IMR-90 (cell line): ENCODE results near the gene NOTCH2. TPM values are rescaled to one million over a fixed set of nuclear protein-coding genes. Genes with fewer than 3 reads are reported as not detected.

ENCODE experiments used
- ATAC-seq: fragments of 200-7000 bp; cut with Tn5 transposase; 2 replicates; pipeline ENCODE4 v1.9.1; 2020; ENCODE audit warnings: low read depth, mild to moderate bottlenecking, moderate library complexity
- BruUV-seq: library from RNA; stranded (reverse); fragments of 400-500 nt; replicated peaks from 2 replicates; lab custom pipeline; 2021; lab: Mats Ljungman, UMichigan
- CTCF ChIA-PET: fragments of 300-600 bp; formaldehyde crosslinking; extraction: SDS; loops from one replicate; lab custom pipeline; 2021; ENCODE audit warnings: antibody characterized with exemption; lab: Yijun Ruan, JAX
- POLR2A ChIA-PET: fragments of 300-600 bp; sonication (Branson Sonifier 250); formaldehyde crosslinking; loops from one replicate; lab custom pipeline; 2022; ENCODE audit warnings: antibody characterized with exemption; ENCODE audit not compliant: unreplicated experiment; lab: Charles Lee
- DNase-seq: peaks from one replicate; pipeline ENCODE4 v3.0.0; 2013
- H2AFZ ChIP-seq: replicated peaks from 2 replicates; pipeline ENCODE3; 2013; ENCODE audit warnings: low read length, mild to moderate bottlenecking; ENCODE audit not compliant: poor library complexity
- H2AK5ac ChIP-seq: 2 replicates; pipeline ENCODE4 v1.6.1; 2013; ENCODE audit warnings: low read depth, low read length, inconsistent platforms
- H2AK9ac ChIP-seq: replicated peaks from 2 replicates; pipeline ENCODE3; 2013; ENCODE audit warnings: mild to moderate bottlenecking, low read depth, low read length, moderate library complexity; ENCODE audit not compliant: poor library complexity
- H2BK120ac ChIP-seq: 2 replicates; pipeline ENCODE4 v1.6.1; 2013; ENCODE audit warnings: low read depth, low read length, inconsistent platforms
- H2BK15ac ChIP-seq: 3 replicates; pipeline ENCODE4 v1.6.1; 2013; ENCODE audit warnings: low read depth, low read length, inconsistent platforms
- H2BK20ac ChIP-seq: 2 replicates; pipeline ENCODE4 v1.6.1; 2013; ENCODE audit warnings: low read depth, mild to moderate bottlenecking, inconsistent platforms, low read length, moderate library complexity
- H2BK5ac ChIP-seq: 2 replicates; pipeline ENCODE4 v1.6.1; 2013; ENCODE audit warnings: mild to moderate bottlenecking, low read depth, low read length, inconsistent platforms; ENCODE audit not compliant: poor library complexity, severe bottlenecking
- H3K14ac ChIP-seq: replicated peaks from 2 replicates; pipeline ENCODE4 v1.6.1; 2013; ENCODE audit warnings: low read depth, low read length, inconsistent platforms
- H3K18ac ChIP-seq: 2 replicates; pipeline ENCODE4 v1.6.1; 2013; ENCODE audit warnings: low read depth, low read length, control low read depth
- H3K23ac ChIP-seq: 2 replicates; pipeline ENCODE4 v1.6.1; 2013; ENCODE audit warnings: low read depth, low read length, inconsistent platforms
- H3K27ac ChIP-seq: 2 replicates; pipeline ENCODE4 v1.5.1; 2013; ENCODE audit warnings: mild to moderate bottlenecking, control low read depth, low read length; ENCODE audit not compliant: insufficient read depth
- H3K27me3 ChIP-seq: 2 replicates; pipeline ENCODE4 v1.6.1; 2013; ENCODE audit warnings: low read length; ENCODE audit not compliant: control insufficient read depth, insufficient read depth
- H3K36me3 ChIP-seq: 2 replicates; pipeline ENCODE4 v1.6.1; 2013; ENCODE audit warnings: low read length, mixed read lengths; ENCODE audit not compliant: control insufficient read depth, insufficient read depth
- H3K4ac ChIP-seq: 2 replicates; pipeline ENCODE4 v1.6.1; 2013; ENCODE audit warnings: low read depth, low read length, inconsistent platforms
- H3K4me1 ChIP-seq: 2 replicates; pipeline ENCODE4 v1.6.1; 2013; ENCODE audit warnings: low read length, mixed read lengths; ENCODE audit not compliant: control insufficient read depth, insufficient read depth
- H3K4me2 ChIP-seq: 2 replicates; pipeline ENCODE4 v1.6.1; 2013; ENCODE audit warnings: low read depth, mild to moderate bottlenecking, control low read depth, low read length, moderate library complexity
- H3K4me3 ChIP-seq: 2 replicates; pipeline ENCODE4 v1.5.1; 2013; ENCODE audit warnings: low read depth, mild to moderate bottlenecking, control low read depth, low read length, moderate library complexity; ENCODE audit not compliant: insufficient read depth
- H3K56ac ChIP-seq: 2 replicates; pipeline ENCODE4 v1.6.1; 2013; ENCODE audit warnings: low read length, inconsistent platforms; ENCODE audit not compliant: insufficient read depth; ENCODE audit errors: extremely low read depth
- H3K79me1 ChIP-seq, 2 experiments: 2 replicates each; pipeline ENCODE4 v1.6.1; 2013; ENCODE audit warnings: low read length in 2 of 2, inconsistent platforms in 1 of 2, low read depth in 1 of 2
- H3K9ac ChIP-seq: 2 replicates; pipeline ENCODE4 v1.6.1; 2013; ENCODE audit warnings: low read depth, low read length, control low read depth
- H3K9me1 ChIP-seq: 2 replicates; pipeline ENCODE4 v1.6.1; 2013; ENCODE audit warnings: low read length, inconsistent platforms; ENCODE audit not compliant: insufficient read depth
- H3K9me3 ChIP-seq: 2 replicates; pipeline ENCODE4 v1.6.1; 2013; ENCODE audit warnings: low read length; ENCODE audit not compliant: control insufficient read depth, insufficient read depth
- H4K20me1 ChIP-seq: 2 replicates; pipeline ENCODE4 v1.6.1; 2013; ENCODE audit warnings: low read length, inconsistent platforms; ENCODE audit not compliant: insufficient read depth
- H4K5ac ChIP-seq: 2 replicates; pipeline ENCODE4 v1.6.1; 2013; ENCODE audit warnings: mild to moderate bottlenecking, low read depth, low read length, control low read depth
- H4K8ac ChIP-seq, 2 experiments: 2 replicates each; pipeline ENCODE4 v1.6.1; 2013; ENCODE audit warnings: low read depth in 2 of 2, low read length in 2 of 2, control low read depth in 1 of 2, inconsistent platforms in 1 of 2
- H4K91ac ChIP-seq: 2 replicates; pipeline ENCODE4 v1.6.1; 2013; ENCODE audit warnings: low read depth, low read length, inconsistent platforms; ENCODE audit not compliant: insufficient read depth
- BHLHE40 ChIP-seq: fragments of 150-350 bp; IDR thresholded peaks from 2 replicates; pipeline ENCODE4 v1.6.1; 2016; ENCODE audit warnings: mild to moderate bottlenecking, low read depth, low read length
- FOS ChIP-seq: fragments of 150-350 bp; IDR thresholded peaks from 2 replicates; pipeline ENCODE4 v1.6.1; 2016; ENCODE audit warnings: low read depth, low read length
- MXI1 ChIP-seq: IDR thresholded peaks from 2 replicates; pipeline ENCODE4 v1.6.1; 2012; ENCODE audit warnings: low read depth, mild to moderate bottlenecking, low read length, moderate library complexity, borderline replicate concordance
- WGBS, 2 experiments: methylation state at CpG; one replicate each; pipeline versions ENCODE4 v1.1.5 to v1.1.7; 2013; ENCODE audit warnings: missing lambda C conversion rate in 2 of 2; ENCODE audit not compliant: insufficient read length in 1 of 2; ENCODE audit errors: extremely low coverage in 2 of 2; 5-methylcytosine and 5-hydroxymethylcytosine counted together
- dilution Hi-C: fragments of 300-500 bp; cut with HindIII; formaldehyde crosslinking; loops from one replicate; pipeline ENCODE4 v1.14.3; 2018; ENCODE audit warnings: low sequenced_read_pairs; ENCODE audit not compliant: unreplicated experiment
- in situ Hi-C: fragments of 300-500 bp; cut with MboI; formaldehyde crosslinking; loops from 3 replicates; pipeline ENCODE4 v1.14.3; 2019; ENCODE audit warnings: low sequenced_read_pairs, inconsistent platforms, mixed read lengths
- intact Hi-C: fragments of 100-400 bp; cut with micrococcal nuclease; formaldehyde crosslinking; loops from 2 replicates; pipeline ENCODE4 v1.10.0; 2022
- polyA plus RNA-seq, 3 experiments: library from polyadenylated mRNA; depleted of rRNA; stranded (reverse); fragments of >200 nt; gene quantifications; 2 replicates each; pipeline ENCODE4 v1.2.3, GENCODE V29; 2012; ENCODE audit warnings: low replicate concordance in 1 of 3
- total RNA-seq: library from RNA; depleted of rRNA; stranded (reverse); fragments of >200 nt; gene quantifications from 2 replicates; pipeline ENCODE4 v1.2.3, GENCODE V29; 2012
- TF ChIP-seq, protein P1 (sequence below): fragments of 150-350 bp; IDR thresholded peaks from 2 replicates; pipeline ENCODE4 v1.6.1; 2016; ENCODE audit warnings: low read depth, mild to moderate bottlenecking, low read length, moderate library complexity, borderline replicate concordance
- TF ChIP-seq, protein P2 (sequence below): fragments of 150-350 bp; IDR thresholded peaks from 2 replicates; pipeline ENCODE4 v1.6.1; 2017; ENCODE audit warnings: mild to moderate bottlenecking, antibody characterized with exemption, low read length, low read depth

The NOTCH2 gene
- total and polyA plus RNA-seq, 2 of the 4 experiments (the other 2 are of a cell fraction) = 40.4 to 131 TPM

DNA sequence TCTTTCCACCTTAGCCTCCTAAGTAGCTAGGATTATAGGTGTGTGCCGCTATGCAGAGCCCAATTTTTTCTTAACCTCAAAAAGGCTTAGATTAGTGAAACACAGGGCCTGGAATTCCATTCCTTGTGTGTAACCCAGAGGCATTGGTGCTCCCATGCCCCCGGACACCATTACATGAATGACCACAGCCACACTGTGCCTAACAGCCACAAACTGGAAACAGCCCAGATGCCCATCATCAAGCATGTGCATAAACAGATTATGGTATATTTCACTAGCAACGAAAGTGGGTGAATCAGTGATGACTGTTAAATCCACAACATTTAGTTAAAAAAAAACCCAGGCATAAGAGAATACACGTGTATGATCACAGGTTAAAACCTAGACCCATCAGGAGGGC lies 197.6 kb downstream of the NOTCH2 start:
- peak overlapping the region; percentile 6; the same call in 1 of the 2 replicates for H2BK120ac ChIP-seq
- peaks cover 3% of the 10 kb centered on the region; the same call in 1 of the 2 replicates for H3K9me1 ChIP-seq
- no peaks in the 10 kb centered on the region for H3K27me3 ChIP-seq
- H4K20me1 ChIP-seq = no peaks in the 10 kb centered on the region
- H2BK20ac ChIP-seq = no peak overlapping the region
- no peak overlapping the region for H2AK5ac ChIP-seq
- peaks cover 9% of the 10 kb centered on the region; the same call in 1 of the 2 replicates for H3K4me1 ChIP-seq
- no peak overlapping the region for H4K91ac ChIP-seq
- in situ Hi-C loops = no loop called here
- H3K14ac ChIP-seq = no peak overlapping the region
- H3K56ac ChIP-seq = no peak overlapping the region
- H4K8ac ChIP-seq = no peak overlapping the region; a peak in 1 of 4 replicates
- intact Hi-C loops = loop anchor here (2.0 to 10.0 kb wide), 4 partner anchors 63 to 273 kb away; no protein-coding TSS in a partner anchor
- H3K9me3 ChIP-seq = no peaks in the 10 kb centered on the region
- BruUV-seq = no TSS peak
- no peak overlapping the region for H3K27ac ChIP-seq
- dilution Hi-C loops = no loop called here
- 0 out of 3 replicates have a peak overlapping the region, but pooled peaks have one; percentile 48 for H2BK15ac ChIP-seq
- TF ChIP-seq, protein P1, sequence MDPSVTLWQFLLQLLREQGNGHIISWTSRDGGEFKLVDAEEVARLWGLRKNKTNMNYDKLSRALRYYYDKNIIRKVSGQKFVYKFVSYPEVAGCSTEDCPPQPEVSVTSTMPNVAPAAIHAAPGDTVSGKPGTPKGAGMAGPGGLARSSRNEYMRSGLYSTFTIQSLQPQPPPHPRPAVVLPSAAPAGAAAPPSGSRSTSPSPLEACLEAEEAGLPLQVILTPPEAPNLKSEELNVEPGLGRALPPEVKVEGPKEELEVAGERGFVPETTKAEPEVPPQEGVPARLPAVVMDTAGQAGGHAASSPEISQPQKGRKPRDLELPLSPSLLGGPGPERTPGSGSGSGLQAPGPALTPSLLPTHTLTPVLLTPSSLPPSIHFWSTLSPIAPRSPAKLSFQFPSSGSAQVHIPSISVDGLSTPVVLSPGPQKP = no peak
- TF ChIP-seq MXI1 = no peak
- TF ChIP-seq BHLHE40 = 0 out of 2 replicates have a peak, but pooled peaks have one; percentile 24
- TF ChIP-seq, protein P2, sequence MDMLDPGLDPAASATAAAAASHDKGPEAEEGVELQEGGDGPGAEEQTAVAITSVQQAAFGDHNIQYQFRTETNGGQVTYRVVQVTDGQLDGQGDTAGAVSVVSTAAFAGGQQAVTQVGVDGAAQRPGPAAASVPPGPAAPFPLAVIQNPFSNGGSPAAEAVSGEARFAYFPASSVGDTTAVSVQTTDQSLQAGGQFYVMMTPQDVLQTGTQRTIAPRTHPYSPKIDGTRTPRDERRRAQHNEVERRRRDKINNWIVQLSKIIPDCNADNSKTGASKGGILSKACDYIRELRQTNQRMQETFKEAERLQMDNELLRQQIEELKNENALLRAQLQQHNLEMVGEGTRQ = no peak
- TF ChIP-seq FOS = no peak
- H3K79me1 ChIP-seq = no peaks in the 10 kb centered on the region
- DNase-seq = peak; percentile 63
- CTCF ChIA-PET = interaction anchor here (1.0 kb wide), 1 partner anchor 63 kb away, joined by 3 read pairs; no protein-coding TSS in a partner anchor
- WGBS, 2 experiments = no CpG with 5 or more reads among the region's 4 CpGs
- H3K4me3 ChIP-seq = no peak overlapping the region
- H3K9ac ChIP-seq = no peak overlapping the region
- POLR2A ChIA-PET = interaction anchor here (0.7 kb wide), 1 partner anchor 304 kb away, joined by 7 read pairs; the partner anchor contains the start of gene SEC22B
- H3K4ac ChIP-seq = 0 out of 2 replicates have a peak overlapping the region, but pooled peaks have one; percentile 9
- no peak overlapping the region for H3K18ac ChIP-seq
- H3K4me2 ChIP-seq = no peak overlapping the region
- no peak overlapping the region for H3K23ac ChIP-seq
- H4K5ac ChIP-seq = no peak overlapping the region; the same call in 1 of the 2 replicates
- H2BK5ac ChIP-seq = no peak overlapping the region
- no peaks in the 10 kb centered on the region for H3K36me3 ChIP-seq
- H2AFZ ChIP-seq = peak overlapping the region; percentile 65
- H2AK9ac ChIP-seq = no peak overlapping the region
- ATAC-seq = no peak
